ENCODE measurements around the gene SDHAF2.

GRCh38 chr11:61384271-61385242 lies 45.4 kb upstream of the SDHAF2 start:
- no peak for TF ChIP-seq CTCF (IDR thresholded peaks at IDR 0.05)
- no peak for TF ChIP-seq POLR2A (IDR thresholded peaks at IDR 0.05; ENCODE audit: low read depth)
